HG03159 (cell line): ENCODE data around the gene TAL1.
"Not testable (repeated sequence)": the region's sequence is repeated elsewhere in the genome, so short reads cannot be mapped to it uniquely, and the experiment has no call there.

ENCODE experiments used
- ATAC-seq: cut with Tn5 transposase; IDR thresholded peaks from one replicate; pipeline ENCODE4 v1.9.1; 2021; ENCODE audit warnings: mild to moderate bottlenecking, moderate library complexity; ENCODE audit not compliant: unreplicated experiment

Gene TAL1

GRCh38 chr1:47232187-47232874 is at the start of gene TAL1:
TAL1 (minus strand) TSS chr1:47232225; CDS start chr1:47225888, 6,337 bp downstream.
- ATAC-seq: no peak

DNA sequence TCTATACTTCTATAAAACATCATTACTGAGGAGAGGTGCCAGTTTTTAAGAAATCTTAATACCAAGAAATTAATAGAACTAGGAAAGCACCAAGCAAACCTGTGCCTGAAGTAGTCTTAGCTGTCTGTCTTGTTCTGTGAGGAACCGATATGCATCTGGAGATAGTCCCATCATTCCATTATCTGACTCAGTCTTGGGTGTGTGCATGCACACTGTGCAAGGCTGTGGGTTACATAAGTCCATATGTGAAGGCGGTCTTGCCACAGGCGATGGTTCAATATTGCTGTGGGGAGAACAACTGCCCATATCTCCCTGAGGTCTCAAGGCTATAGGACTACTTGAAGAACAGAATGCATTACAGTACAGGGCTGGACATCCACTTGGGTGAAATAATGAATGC is 48.1 kb upstream of the TAL1 start:
- ATAC-seq: no peak

DNA sequence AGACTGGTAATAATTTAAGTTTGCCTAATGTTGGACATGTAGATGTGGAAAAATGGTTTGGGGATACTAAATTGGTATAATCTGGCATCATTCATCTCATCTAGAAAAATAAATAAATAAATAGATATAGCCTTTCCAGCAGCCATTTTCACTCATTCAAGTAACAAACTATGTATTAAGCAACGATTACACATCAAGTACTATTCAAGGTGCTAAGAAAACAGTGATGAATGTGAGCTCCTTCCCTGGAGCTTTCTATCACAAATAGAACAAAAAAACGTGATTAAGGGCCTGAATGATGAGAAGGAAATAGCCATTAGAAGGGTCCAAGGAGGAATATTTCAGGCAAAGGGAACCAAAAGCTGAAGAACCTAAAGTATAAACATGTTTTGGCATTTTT is 44.8 kb upstream of the TAL1 start:
- ATAC-seq: no peak

- not testable (repeated sequence) for ATAC-seq
These were observed 43.8 kb upstream of the TAL1 start for GRCh38 chr1:47275811-47276210.

DNA sequence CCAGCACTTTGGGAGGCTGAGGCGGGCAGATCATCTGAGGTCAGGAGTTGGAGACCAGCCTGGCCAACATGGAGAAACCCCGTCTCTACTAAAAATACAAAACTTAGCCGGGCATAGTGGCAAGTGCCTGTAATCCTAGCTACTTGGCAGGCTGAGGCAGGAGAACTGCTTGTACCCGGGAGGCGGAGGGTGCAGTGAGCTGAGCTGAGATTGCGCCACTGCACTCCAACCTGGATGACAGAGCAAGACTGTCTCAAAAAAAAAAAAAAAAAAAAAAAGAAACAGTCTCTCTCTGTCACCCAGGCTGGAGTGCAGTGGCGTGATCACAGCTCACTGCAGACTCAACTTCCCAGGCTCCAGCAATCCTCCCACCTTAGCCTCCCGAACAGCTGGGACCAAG is 33.5 kb upstream of the TAL1 start:
- ATAC-seq: not testable (repeated sequence)

GRCh38 chr1:47262787-47263413 is 30.9 kb upstream of the TAL1 start:
- ATAC-seq: no peak

DNA sequence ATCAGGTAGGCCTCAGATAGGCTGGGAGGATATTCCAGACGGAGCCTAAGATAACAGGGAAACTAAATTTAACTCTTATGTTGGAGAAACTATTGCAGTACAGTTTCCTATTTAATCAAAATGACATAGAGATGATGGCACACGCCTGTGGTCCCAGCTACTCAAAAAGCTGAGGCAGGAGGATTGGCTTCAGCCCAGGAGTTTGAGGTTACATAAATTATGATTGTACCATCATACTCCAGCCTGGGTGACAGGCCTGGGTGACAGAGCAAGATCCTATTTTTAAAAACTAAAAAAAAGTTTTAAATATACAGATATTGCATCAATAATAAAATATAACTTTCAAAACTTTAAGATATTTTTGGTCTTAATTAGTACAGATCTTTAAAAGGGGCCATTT is 25.2 kb upstream of the TAL1 start:
- ATAC-seq: no peak

GRCh38 chr1:47252795-47253194 is 20.8 kb upstream of the TAL1 start:
- ATAC-seq: no peak

DNA sequence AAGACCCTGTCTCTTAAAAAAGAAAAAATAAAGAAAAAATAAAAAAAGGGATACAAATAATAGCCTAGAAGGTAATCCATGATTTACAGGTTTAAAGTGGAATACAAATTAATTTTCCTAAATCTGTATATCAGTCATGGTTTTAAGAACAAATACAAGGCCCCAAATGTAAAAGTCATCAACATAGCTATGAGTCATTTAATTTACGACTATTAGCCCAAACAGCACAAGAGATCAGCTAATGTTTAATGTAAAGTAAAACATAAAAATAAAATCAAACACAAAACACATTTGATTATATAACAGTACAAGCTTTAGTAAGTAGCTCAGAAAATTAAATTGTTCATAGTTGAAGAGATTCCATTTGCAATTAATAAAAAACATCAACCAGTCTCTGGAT is 20.3 kb upstream of the TAL1 start:
- ATAC-seq: no peak

DNA sequence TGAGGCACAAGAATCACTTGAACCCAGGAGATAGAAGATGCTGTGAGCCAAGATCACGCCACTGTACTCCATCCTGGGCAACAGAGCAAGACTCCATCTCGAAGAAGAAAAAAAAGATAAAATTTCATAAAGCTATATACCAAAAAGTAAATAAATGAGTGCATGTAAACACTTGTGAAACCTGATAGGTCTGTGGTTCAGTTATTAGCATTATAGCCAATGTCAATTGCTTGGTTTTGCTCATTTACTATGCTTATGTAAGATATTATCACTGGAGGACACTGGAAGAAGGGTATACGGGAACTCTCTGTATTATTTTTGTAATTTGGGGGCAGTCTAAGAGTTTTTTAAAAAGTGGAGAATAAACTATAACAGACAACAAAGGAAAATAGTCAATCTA is 17.7 kb upstream of the TAL1 start:
- no peak for ATAC-seq

- no peak for ATAC-seq
These were observed 12.4 kb upstream of the TAL1 start for GRCh38 chr1:47244339-47244862.

DNA sequence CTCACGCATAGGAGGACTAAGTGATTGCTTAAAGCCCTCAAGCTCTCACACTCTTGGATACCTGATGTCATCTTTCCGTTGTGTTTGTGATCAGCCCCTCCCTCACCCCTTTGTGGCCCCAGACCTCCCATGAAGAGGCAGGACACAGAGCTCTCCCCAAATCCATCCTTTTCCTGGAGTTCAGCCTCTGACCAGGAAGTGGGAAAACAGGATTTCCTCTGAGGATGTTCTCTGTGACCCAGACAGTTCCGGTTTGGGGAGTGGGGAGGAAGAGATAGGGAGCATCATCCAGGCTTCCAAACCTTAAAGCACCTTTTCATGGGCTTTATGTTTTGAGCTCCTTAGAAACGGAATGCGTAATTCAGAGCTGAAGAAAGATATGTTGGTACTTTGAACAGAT is 11.9 kb upstream of the TAL1 start:
- no peak for ATAC-seq

- ATAC-seq: no peak
These were observed 9.4 kb upstream of the TAL1 start for GRCh38 chr1:47241114-47242113.

GRCh38 chr1:47238935-47239592 is 7.0 kb upstream of the TAL1 start:
- ATAC-seq: no peak

DNA sequence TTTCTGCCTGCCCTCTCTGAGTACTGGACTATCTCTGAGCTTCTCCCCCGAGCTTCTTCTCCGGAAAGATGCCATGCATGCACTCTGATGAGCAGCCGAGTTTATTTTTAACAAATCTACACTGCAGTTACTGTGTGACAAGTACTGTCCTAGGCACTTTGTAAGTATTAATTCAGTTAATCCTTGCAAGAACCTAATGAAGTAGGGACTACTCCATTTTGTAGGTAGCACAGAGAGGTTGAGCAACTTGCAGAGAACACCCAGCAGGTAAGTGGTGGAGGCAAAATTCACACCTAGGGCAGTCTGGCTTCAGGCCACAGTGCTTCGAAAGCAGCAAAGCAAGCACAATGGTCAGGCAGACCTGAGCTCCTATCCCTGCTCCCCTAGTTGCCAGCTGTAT is 3.8 kb upstream of the TAL1 start:
- no peak for ATAC-seq

DNA sequence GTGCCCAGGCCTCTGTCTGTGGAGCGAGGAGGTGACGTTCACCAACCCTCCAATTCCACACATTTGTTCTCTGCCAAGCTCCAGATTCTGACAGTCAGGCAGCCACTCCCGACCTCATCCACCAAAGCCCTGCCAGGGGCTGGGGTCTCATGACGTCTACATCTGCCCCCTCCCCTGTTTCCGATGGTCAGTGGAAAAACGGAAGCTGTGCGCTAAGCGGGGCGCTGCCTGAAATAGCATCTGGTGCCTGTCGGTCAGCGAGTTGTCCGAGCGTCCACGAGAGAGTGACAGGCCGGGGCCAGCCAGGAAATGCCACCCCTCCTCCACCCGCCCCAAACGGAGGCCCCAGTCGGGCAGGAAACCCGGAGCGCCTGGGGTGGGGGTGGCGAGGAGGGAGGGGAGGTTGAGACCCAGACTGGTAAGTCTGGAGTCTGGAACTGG is 3.2 kb upstream of the TAL1 start:
- no peak for ATAC-seq

GRCh38 chr1:47233186-47233585 is 1.2 kb upstream of the TAL1 start:
- no peak for ATAC-seq

DNA sequence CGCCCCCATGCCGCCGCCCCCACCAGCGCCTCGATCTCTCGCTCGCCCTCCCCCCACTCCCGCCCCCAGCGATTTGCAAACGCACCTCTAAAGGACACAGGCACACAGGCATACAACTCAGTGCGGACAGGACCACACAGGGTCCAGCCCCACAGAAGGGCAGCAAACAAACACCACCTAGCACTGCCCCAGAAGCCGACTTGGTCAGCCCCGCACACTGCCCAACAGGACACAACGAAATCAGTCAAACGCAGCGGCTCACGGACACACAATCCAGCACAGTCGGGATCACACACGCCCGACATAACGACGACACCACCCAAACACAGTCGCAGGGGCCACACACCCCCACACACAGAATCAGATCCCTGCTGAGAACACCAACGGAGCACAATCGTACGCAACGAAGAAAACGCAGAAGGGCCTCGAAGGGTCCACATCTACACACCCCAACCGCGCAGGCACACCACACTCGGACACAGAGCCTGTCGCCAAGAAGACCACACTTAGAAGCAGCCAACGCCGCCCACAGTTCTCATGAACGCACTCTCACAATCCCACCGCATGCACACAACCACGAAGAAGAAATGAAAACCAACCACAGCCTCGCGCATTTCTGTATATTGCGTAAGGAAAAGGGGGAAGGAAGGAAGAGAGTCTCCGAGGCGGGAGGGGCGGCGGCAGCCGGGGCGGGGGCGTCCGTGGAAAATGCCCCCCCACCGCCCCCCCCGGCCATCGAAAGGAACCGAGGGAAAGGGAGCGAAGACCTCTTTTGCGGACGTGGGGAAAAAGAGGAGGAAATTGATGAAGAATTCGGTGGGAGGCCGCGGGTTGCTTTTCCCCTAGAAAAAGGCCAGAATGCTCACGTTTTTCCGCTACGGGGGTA is 481 bp downstream of the TAL1 start:
- no peak for ATAC-seq

GRCh38 chr1:47230692-47231300 is 1.2 kb downstream of the TAL1 start:
- no peak for ATAC-seq
